Measurements from ENCODE around the gene ZIC5.
A peak's percentile ranks its signal among the peaks of the same experiment; 100 is the strongest.
"Not testable (repeated sequence)": the region's sequence is repeated elsewhere in the genome, so short reads cannot be mapped to it uniquely, and the experiment has no call there.

Gene ZIC5

DNA sequence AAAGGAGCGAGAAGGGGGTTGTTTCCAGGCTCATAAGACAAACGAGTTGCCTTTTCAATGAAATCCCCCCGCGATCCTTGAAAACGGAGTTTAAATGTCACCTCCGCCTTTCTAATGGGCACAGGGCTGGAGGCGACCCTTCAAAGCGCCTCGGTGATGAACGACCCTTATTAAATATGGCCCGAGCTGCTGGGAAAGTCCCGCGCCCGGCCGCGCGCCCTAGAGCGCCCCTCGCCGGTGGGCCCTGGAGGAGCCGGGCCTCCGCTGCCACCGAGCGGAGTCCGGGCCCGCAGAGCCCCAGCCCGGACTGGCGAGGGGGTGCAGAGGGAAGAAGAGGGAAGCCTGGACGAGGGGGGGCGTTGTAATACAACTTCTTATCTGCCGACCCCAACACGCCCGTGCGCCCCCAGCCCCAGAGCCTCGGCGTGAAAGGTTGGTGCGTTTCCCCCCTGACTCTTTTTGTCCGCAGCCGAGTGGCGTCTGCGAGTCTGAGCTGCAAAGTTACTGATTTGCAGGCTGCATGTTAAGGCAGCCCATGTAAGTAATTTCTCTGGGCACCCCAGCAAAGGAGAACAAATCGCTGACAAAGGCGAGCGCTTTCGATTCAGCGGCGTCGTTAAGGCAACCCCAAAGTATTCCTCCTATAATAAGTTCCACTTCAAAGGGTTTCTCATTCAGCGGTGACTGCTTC lies 11.9 kb downstream of the ZIC5 start:
- peak; percentile 24 for DNase-seq

DNA sequence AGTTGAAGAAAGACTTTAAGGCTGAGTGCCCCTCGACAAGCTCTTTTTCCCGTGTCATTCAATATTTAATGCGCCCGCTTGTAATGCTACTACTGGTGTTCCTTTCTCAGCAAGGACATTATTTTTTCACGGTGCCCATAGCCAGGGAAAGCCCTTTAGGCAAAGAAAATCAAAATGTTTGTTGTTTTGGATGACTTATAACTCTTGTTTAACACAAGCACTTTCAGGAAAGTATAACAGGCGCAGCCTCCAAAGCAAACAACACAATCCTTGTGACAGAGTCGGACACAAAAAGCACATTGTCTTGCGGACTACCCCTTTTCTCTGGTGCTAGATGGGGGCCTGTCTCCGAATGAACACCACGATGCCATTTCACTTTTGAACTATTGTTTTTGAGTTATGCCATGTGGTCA lies 12.4 kb downstream of the ZIC5 start:
- DNase-seq: no peak

DNA sequence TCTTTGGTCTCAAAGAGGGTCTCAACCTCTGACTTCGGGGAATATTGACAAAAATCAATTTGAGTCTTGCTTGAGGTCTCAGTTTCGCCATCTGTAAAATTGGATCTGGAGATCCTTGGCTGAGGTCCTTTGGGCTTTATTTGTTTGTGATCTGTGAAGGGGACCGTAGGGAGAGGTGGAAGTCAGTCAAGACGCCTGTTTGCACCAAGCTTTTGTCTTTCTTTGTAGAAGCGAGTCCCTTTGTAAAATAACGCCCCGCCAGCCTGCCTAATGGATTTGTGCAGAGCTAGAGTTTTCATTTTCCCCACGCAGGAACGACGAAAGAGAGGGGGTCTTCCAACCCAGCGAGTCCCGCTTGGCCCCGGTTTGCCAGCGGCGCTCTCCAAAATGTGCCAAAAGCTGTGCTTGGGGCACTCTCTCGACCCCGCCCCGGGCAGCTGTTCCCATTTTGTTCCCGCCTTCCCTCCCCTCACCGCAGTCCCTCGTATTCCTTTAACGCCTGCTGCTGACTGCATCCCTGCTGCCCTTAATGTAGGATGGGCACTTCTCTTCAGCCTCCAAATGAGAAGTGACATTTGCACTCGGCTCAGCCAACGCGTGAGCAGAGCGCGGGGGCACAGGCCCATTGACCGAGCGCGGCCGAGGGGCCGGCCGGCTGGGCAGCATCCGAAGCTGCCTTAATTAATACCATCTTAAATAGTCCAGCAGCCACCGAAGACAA lies 13.0 kb downstream of the ZIC5 start:
- no peak for DNase-seq

DNA sequence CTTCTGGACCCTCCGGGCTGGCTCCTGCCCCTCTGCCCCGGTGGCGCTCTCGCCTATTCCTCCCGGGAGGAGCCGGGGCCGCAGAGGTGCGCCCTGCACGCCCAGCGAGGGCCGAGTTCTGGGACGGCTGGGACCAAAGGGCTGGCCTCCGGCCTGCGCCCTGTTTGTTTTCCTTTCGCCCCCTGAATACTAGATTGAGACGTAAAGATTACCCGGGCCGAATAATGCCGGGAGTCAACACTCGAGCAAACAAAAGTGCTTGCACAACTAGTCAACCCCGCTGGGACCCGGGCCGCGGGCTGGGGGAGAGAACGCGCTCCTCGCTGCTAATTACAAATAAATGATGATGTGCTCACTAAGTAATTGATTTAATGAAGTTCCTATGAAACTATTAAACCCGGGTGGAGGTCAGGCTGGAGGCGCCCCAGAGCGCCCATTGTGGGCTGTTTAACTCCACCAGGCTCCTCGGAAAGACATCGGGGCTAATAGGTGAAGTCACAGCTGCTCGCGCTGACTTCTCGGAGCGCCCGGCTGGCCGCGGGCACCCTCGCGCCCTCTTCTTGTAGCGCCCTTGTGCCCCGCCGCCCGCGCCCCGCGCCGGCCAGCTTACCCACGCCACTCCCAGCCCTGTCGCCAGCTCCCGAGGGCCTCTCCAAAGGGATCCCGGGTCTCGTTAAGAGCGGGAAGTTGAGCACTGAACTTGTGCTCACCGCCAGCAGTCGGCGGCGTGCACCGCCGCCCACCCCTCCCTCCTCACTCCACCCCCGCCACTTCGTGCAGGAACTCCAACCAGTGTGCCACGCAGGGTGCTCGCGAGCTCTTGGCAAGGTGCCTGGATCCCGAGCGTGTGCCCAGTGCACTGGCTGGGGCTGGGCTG lies 14.9 kb downstream of the ZIC5 start:
- DNase-seq: no peak

GRCh38 chr13:99955747-99956472 lies 15.7 kb downstream of the ZIC5 start:
- no peak for DNase-seq

DNA sequence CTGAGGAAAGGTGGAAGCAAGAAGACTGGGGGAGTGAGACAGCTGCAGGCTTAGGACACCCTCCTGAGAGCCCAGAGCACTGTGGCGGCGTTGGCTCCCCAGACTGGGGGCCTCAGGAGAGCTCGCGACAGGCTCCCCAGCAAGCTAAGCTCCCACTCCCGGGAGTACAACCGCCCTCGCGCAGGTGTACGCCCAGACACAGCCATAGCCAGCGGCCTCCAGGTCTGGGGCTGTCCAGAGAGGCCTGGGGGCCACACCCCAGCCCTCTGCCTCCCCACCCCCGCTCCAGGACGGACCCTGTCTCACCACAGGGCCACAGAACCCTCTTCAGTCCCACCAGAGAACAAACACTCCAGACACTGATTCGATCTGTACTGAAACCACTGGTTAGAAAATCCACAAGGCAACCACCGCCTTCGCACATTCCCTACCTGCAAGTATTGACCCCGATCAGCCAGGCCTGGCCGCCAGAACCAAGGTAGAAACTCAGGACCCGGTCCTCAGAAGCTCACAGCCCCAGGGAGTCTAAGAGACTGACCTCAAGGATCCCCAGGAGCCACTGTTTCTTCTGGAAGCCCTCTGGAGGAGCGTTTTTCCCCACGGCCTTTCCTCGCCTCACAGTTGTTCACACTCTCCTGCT lies 16.3 kb downstream of the ZIC5 start:
- DNase-seq: no peak

- DNase-seq: no peak
Measured at GRCh38 chr13:99953138-99953755, 18.3 kb downstream of the ZIC5 start.

GRCh38 chr13:99951666-99952065 lies 19.9 kb downstream of the ZIC5 start:
- DNase-seq: not testable (repeated sequence)

DNA sequence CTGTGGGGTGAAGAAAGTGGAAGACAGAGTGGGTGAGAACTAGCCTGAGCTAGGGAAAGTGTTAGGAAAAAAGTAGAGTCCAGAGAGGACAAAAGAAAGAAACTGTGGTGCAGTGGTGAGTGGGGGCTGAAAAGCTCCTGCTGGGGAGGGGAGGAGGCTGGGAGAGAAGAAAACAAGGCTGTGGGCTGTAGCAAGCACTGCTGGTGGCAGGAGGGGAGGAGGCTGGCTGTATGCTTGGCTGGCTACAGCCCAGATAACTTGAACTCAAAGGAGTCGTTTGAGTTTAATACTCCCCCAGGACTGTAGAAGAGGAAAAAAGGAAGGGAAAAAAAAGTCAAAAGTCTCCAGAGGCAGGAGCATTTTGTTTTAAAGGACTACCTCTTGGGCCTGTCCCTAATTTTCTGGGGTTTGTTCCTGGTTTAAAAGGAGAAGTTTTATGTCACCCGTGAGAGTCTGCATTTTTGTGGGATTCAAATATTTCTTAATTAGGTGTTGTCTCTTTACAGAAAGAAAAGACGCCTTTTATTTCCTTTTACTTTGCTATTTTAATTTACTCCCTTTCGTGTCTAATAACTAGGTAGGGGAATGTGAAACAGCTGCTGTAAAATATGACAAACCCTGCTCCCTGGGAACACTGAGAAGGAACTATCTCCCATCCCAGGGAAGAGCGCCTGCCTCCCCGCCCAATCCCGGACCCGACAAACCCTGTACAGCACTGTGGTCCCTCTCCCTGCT lies 21.7 kb downstream of the ZIC5 start:
- no peak for DNase-seq

GRCh38 chr13:99948907-99949678 lies 22.5 kb downstream of the ZIC5 start:
- no peak for DNase-seq

GRCh38 chr13:99948411-99948810 lies 23.2 kb downstream of the ZIC5 start:
- no peak for DNase-seq

GRCh38 chr13:99947666-99948065 lies 23.9 kb downstream of the ZIC5 start:
- DNase-seq: no peak

DNA sequence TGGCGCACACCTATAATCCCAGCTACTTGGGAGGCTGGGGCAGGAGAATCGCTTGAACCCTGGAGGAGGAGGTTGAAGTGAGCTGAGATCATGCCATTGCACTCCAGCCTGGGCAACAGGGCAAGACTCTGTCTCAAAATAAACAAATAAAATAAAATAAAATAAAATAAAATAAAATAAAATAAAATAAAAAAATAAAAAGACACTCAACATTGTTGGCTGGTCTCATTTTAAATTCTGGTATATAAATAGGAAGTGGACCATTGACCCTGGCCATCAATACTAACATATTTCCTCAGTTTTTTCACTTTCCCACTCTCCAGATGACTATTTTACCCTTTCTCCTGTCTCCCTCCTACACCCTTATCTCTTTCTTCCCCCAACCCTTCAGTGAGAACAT lies 26.1 kb downstream of the ZIC5 start:
- not testable (repeated sequence) for DNase-seq

GRCh38 chr13:99944606-99945005 lies 27.0 kb downstream of the ZIC5 start:
- no peak for DNase-seq

- DNase-seq: no peak
Measured at GRCh38 chr13:99944102-99944501, 27.5 kb downstream of the ZIC5 start.

DNA sequence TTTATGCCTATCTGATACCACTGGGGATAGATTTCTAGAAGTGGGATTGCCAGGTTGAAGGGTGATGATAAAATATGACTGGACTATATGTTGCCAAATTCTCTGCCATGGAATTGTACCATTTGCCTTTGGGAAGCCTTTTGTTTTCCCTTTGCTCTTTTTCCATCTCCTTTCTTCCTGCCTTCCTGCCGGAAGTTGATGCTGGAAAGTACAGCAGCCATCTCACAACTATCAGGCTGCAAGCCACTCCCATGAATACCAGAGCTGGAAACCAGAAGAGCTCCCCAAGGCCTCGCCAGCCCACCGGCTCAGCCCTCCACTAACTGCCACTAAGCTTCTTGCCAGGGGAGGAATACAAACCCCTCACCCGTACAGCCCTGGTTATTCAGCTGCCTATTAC lies 29.7 kb downstream of the ZIC5 start:
- no peak for DNase-seq

GRCh38 chr13:99941086-99941485 lies 30.5 kb downstream of the ZIC5 start:
- DNase-seq: no peak

GRCh38 chr13:99938635-99939034 lies 32.9 kb downstream of the ZIC5 start:
- no peak for DNase-seq

GRCh38 chr13:99935772-99936171 lies 35.8 kb downstream of the ZIC5 start:
- DNase-seq: no peak

GRCh38 chr13:99932912-99933311 lies 38.7 kb downstream of the ZIC5 start:
- DNase-seq: no peak
